HUES48 (cell line): ENCODE measurements around the gene PASD1.

Experiments used
- H3K27ac ChIP-seq: one replicate; pipeline ENCODE4 v1.7.0; 2013; ENCODE audit warnings: low read depth, low read length, inconsistent platforms
- H3K27me3 ChIP-seq: 2 replicates; pipeline ENCODE4 v1.6.1; 2013; ENCODE audit warnings: mild to moderate bottlenecking, low read length; ENCODE audit not compliant: control insufficient read depth, insufficient read depth
- H3K36me3 ChIP-seq: 2 replicates; pipeline ENCODE4 v1.6.1; 2013; ENCODE audit warnings: low read length; ENCODE audit not compliant: control insufficient read depth, insufficient read depth
- H3K4me1 ChIP-seq: 2 replicates; pipeline ENCODE4 v1.6.1; 2013; ENCODE audit warnings: mild to moderate bottlenecking, low read length; ENCODE audit not compliant: control insufficient read depth, insufficient read depth
- H3K4me3 ChIP-seq: 2 replicates; pipeline ENCODE4 v1.5.1; 2013; ENCODE audit warnings: mild to moderate bottlenecking, low read depth, low read length
- H3K9ac ChIP-seq: 2 replicates; pipeline ENCODE4 v1.6.1; 2013; ENCODE audit warnings: mild to moderate bottlenecking, low read depth, low read length, moderate library complexity
- H3K9me3 ChIP-seq: 2 replicates; pipeline ENCODE4 v1.6.1; 2013; ENCODE audit warnings: low read length; ENCODE audit not compliant: control insufficient read depth, insufficient read depth

Gene PASD1

DNA sequence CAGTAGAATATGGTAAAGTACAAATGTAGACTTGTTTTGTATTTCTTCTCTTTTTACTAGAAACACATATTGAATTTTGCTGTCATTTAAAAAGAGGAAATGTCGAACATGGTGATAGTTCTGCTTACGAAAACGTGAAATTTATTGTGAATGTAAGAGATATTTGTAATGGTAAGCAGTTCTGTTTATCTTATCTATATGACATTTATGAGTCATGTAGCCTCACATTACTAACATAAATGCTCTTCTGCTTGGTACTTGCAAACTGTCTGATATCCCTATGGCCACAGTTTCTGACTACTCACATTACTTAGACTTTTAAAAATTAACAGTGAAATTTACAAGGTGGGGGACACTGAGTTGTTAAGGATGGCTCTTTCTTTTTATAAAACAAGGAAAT is 57.9 kb downstream of the PASD1 start:
- no peaks in the 10 kb centered on the region for H3K27me3 ChIP-seq
- H3K27ac ChIP-seq, result no peak overlapping the region
- H3K9ac ChIP-seq, result no peak overlapping the region
- no peaks in the 10 kb centered on the region for H3K4me1 ChIP-seq
- no peaks in the 10 kb centered on the region for H3K36me3 ChIP-seq
- no peak overlapping the region for H3K4me3 ChIP-seq
- peaks cover 42% of the 10 kb centered on the region for H3K9me3 ChIP-seq

DNA sequence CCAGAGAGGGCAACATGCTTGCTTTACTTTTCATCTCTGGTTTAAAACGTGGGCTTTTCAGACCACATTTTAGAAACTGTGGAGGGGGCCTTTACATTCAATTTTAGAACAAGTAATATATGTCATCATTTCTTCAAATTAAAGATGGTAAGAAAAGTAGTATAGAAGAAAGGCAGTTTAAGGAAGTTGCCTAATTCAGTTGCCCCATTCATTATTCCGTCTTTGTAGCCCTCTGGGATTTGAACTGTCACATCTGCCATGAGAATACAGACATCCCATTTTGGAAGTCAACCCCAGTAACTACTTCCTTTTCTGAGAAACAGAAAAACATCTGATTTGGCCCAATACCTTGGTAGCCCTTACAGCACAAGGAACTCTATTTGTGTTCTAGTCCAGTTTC is 61.2 kb downstream of the PASD1 start:
- peaks cover 24% of the 10 kb centered on the region for H3K9me3 ChIP-seq
- H3K4me1 ChIP-seq, result no peaks in the 10 kb centered on the region
- H3K36me3 ChIP-seq, result no peaks in the 10 kb centered on the region
- no peak overlapping the region for H3K27ac ChIP-seq
- no peak overlapping the region for H3K4me3 ChIP-seq
- H3K27me3 ChIP-seq, result no peaks in the 10 kb centered on the region
- H3K9ac ChIP-seq, result no peak overlapping the region

DNA sequence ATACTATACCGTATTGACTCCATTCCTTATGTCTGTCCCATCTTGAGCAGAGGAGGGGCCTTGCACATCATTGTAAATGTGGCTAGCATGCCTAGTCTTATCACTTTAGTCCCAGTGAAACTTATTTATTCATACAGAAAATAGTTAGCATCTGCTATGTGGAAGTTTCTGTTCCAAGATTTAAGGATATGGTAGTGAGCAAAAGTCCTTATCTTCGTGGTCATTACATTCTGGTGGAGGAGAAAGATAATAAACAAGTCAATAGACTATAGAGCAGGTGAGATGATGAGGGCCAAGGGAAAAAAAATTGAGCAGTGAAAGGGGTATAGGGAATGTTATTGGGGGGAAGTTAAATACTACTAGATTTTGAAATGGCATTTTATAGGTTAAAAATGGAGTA is 68.3 kb downstream of the PASD1 start:
- Histone ChIP-seq H3K36me3 (no peaks in the 10 kb centered on the region), H3K9me3 (peaks cover 32% of the 10 kb centered on the region), H3K4me3 (no peak overlapping the region), H3K9ac (no peak overlapping the region), H3K27me3 (no peaks in the 10 kb centered on the region), H3K4me1 (no peaks in the 10 kb centered on the region), H3K27ac (no peak overlapping the region)

GRCh38 chrX:151633157-151633556 is 69.7 kb downstream of the PASD1 start:
- Histone ChIP-seq H3K27me3 (no peaks in the 10 kb centered on the region), H3K4me3 (no peak overlapping the region), H3K9me3 (peaks cover 37% of the 10 kb centered on the region), H3K9ac (no peak overlapping the region), H3K4me1 (no peaks in the 10 kb centered on the region), H3K27ac (no peak overlapping the region), H3K36me3 (no peaks in the 10 kb centered on the region)

DNA sequence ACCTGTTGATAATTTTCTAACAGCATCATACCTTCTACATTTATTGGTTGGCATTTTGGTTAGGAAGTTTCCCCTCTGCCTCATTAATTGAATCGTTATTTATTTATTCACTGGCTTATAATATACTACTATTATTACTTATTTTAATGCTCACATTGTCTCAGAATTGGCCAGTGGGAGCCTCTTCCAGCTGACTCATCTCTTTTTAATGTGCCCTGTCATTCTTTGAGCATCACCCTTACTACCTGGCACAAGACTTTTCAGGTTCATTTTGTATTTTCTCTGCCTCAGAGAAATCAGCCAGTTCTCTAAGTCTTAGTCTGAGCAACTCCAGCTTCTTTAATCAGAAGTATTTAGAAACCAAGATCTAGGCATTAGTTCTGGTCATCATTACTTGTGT is 71.5 kb downstream of the PASD1 start:
- Histone ChIP-seq H3K36me3 (no peaks in the 10 kb centered on the region), H3K4me1 (no peaks in the 10 kb centered on the region), H3K9ac (no peak overlapping the region), H3K27me3 (no peaks in the 10 kb centered on the region), H3K27ac (no peak overlapping the region), H3K4me3 (no peak overlapping the region), H3K9me3 (peaks cover 33% of the 10 kb centered on the region)

DNA sequence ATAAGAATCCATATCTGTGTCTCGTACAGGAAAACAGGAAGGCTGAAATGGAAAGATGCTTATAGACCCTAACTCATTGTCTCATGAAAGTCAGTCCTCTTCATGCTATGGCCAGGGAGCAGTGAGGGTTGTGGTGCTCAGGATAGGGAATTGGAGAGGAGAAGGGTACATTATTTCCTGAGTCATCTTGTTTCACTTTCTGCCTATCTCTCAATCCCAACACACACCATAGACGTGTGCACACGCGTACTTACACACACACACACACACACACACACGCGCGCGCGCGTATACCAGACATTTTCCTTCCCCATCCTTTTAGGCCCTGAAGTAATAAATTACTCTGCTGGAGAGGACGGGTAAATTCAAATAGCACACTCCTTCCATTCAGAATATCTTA is 78.1 kb downstream of the PASD1 start:
- Histone ChIP-seq H3K27me3 (no peaks in the 10 kb centered on the region), H3K9me3 (peaks cover 20% of the 10 kb centered on the region; the same call in 1 of the 2 replicates), H3K27ac (no peak overlapping the region), H3K36me3 (no peaks in the 10 kb centered on the region), H3K4me1 (no peaks in the 10 kb centered on the region), H3K4me3 (no peak overlapping the region), H3K9ac (no peak overlapping the region)

- Histone ChIP-seq H3K9me3 (peaks cover 58% of the 10 kb centered on the region), H3K4me3 (no peak overlapping the region; the same call in 1 of the 2 replicates), H3K4me1 (no peaks in the 10 kb centered on the region), H3K27ac (no peak overlapping the region), H3K36me3 (no peaks in the 10 kb centered on the region), H3K27me3 (no peaks in the 10 kb centered on the region), H3K9ac (no peak overlapping the region)
These were observed 111.8 kb downstream of the PASD1 start for GRCh38 chrX:151675121-151675746.

GRCh38 chrX:151676196-151676595 is 112.7 kb downstream of the PASD1 start:
- no peak overlapping the region for H3K9ac ChIP-seq
- H3K27ac ChIP-seq, result no peak overlapping the region
- no peaks in the 10 kb centered on the region for H3K27me3 ChIP-seq
- peaks cover 57% of the 10 kb centered on the region for H3K9me3 ChIP-seq
- no peak overlapping the region for H3K4me3 ChIP-seq
- no peaks in the 10 kb centered on the region for H3K4me1 ChIP-seq
- no peaks in the 10 kb centered on the region for H3K36me3 ChIP-seq

- Histone ChIP-seq H3K9ac (no peak overlapping the region), H3K4me3 (no peak overlapping the region), H3K9me3 (peaks cover 43% of the 10 kb centered on the region; the same call in 1 of the 2 replicates), H3K27ac (no peak overlapping the region), H3K36me3 (no peaks in the 10 kb centered on the region), H3K27me3 (no peaks in the 10 kb centered on the region), H3K4me1 (no peaks in the 10 kb centered on the region)
These were observed 116.4 kb downstream of the PASD1 start for GRCh38 chrX:151679798-151680402.

GRCh38 chrX:151680805-151681204 is 117.3 kb downstream of the PASD1 start:
- Histone ChIP-seq H3K4me1 (no peaks in the 10 kb centered on the region), H3K4me3 (no peak overlapping the region), H3K9me3 (peaks cover 42% of the 10 kb centered on the region), H3K36me3 (no peaks in the 10 kb centered on the region), H3K27ac (no peak overlapping the region), H3K9ac (no peak overlapping the region), H3K27me3 (no peaks in the 10 kb centered on the region)

DNA sequence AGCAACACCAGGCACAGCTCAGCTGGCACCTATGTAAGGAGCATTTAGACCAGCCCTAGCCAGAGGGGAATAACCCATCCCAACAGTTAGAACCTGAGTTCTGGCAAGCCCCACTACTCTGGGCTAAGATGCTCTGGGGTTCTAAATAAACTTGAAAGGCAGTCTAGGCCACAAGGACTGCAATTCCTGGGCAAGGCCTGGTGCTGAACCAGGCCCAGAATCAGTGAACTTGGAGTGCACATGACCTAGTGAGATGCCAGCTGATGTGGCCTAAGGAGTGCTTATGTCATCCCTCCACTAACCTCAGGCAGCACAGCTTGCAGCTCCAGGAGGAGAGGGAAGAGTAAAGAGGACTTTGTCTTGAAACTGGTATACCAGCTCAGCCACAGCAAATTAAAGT is 124.2 kb downstream of the PASD1 start:
- Histone ChIP-seq H3K36me3 (no peaks in the 10 kb centered on the region), H3K9me3 (peaks cover 50% of the 10 kb centered on the region), H3K4me1 (no peaks in the 10 kb centered on the region)

More for the DNA sequence above, 124.2 kb downstream of the PASD1 start:
- Histone ChIP-seq H3K27me3 (no peaks in the 10 kb centered on the region), H3K27ac (no peak overlapping the region), H3K9ac (no peak overlapping the region), H3K4me3 (no peak overlapping the region)
